Body of pancreas (tissue), 4 donors: ENCODE data around the gene PPDPF. TPM values are rescaled to one million over a fixed set of nuclear protein-coding genes. Genes with fewer than 3 reads are reported as not detected.

Experiments used
- ATAC-seq: fragments of 150-250 bp; one replicate; pipeline ENCODE4 v1.9.1; 2016
- DNase-seq, 4 donors: peaks; one replicate each; pipeline ENCODE4 v3.0.0-alpha.2; 2019
- H3K27ac ChIP-seq, 4 donors: fragments of 200-600 bp; sonication (generic); 1 replicate in 3 of 4; 2 replicates in 1 of 4; pipeline versions ENCODE4 v1.5.1 to v1.6.1; 2016 to 2019; ENCODE audit warnings: mild to moderate bottlenecking in 1 of 4, mixed read lengths in 1 of 4, moderate library complexity in 1 of 4
- H3K27me3 ChIP-seq, 2 donors: fragments of 200-600 bp; sonication (generic); one replicate each; pipeline ENCODE4 v1.6.0; 2016; ENCODE audit warnings: mild to moderate bottlenecking in 1 of 2
- H3K36me3 ChIP-seq, 2 donors: fragments of 200-600 bp; sonication (generic); replicated peaks in 1 of 2; 2 replicates each; pipeline ENCODE4 v1.5.1; 2016; ENCODE audit warnings: low read depth in 2 of 2; ENCODE audit not compliant: insufficient read depth in 1 of 2
- H3K4me1 ChIP-seq: fragments of 200-600 bp; sonication (generic); one replicate; pipeline ENCODE4 v1.6.0; 2016
- H3K4me3 ChIP-seq, 2 donors: fragments of 200-600 bp; sonication (generic); 1 replicate in 1 of 2; 2 replicates in 1 of 2; pipeline ENCODE4 v1.5.1; 2016 to 2019
- H3K9me3 ChIP-seq, 3 donors: fragments of 200-600 bp; sonication (generic); 1 replicate in 2 of 3; 2 replicates in 1 of 3; pipeline ENCODE4 v1.5.1; 2016
- CTCF ChIP-seq, 7 experiments: fragments of 450-650 bp in 4 of 7; fragments of 200-600 bp in 3 of 7; sonication (generic) in 3 of 7; IDR thresholded peaks; one replicate each; pipeline ENCODE4 v1.5.1; 2016 to 2019; ENCODE audit warnings: antibody characterized with exemption in 7 of 7
- POLR2A ChIP-seq, 3 donors: fragments of 450-650 bp; IDR thresholded peaks; one replicate each; pipeline ENCODE4 v1.6.1; 2016; ENCODE audit warnings: antibody characterized with exemption in 3 of 3, mild to moderate bottlenecking in 2 of 3
- WGBS, 2 donors: methylation state at CpG; one replicate each; pipeline ENCODE4 v1.1.5; 2017; 5-methylcytosine and 5-hydroxymethylcytosine counted together
- intact Hi-C: fragments of 100-400 bp; cut with DNase I; formaldehyde crosslinking; loops from one replicate; pipeline ENCODE4 v1.15.1; 2023
- total RNA-seq, 2 donors: library from RNA; depleted of rRNA; stranded (reverse); fragments of >200 nt; gene quantifications; one replicate each; pipeline ENCODE4 v1.1.0, GENCODE V29; 2016

Gene PPDPF
- total RNA-seq, 2 donors from 2014 or later: 69.9 to 106 TPM

GRCh38 chr20:63497138-63497945 is 23.2 kb upstream of the PPDPF start:
- no peaks in the 10 kb centered on the region for H3K9me3 ChIP-seq

GRCh38 chr20:63497946-63498935 is 22.3 kb upstream of the PPDPF start:
- no peak overlapping the region for H3K27ac ChIP-seq
- H3K9me3 ChIP-seq: no peaks in the 10 kb centered on the region
- TF ChIP-seq CTCF (IDR thresholded peaks at IDR 0.05) (no peak), POLR2A (IDR thresholded peaks at IDR 0.05) (no peak)
- H3K4me1 ChIP-seq: peaks cover 30% of the 10 kb centered on the region
- WGBS, 2 donors: 0 to 5% methylated on average over 3 to 38 of the region's 60 CpGs
- H3K36me3 ChIP-seq: no peaks in the 10 kb centered on the region
- ATAC-seq (peak; percentile 38), DNase-seq (peak in 3 of 4 donors; percentile 55 to 85 (median 66))
- H3K27me3 ChIP-seq: peaks cover 0 to 6% of the 10 kb centered on the region in 2 donors
- intact Hi-C loops: no loop called here
- H3K4me3 ChIP-seq: no peak overlapping the region

More at GRCh38 chr20:63497138-63497945, 23.2 kb upstream of the PPDPF start:
- intact Hi-C loops: no loop called here
- H3K27ac ChIP-seq: no peak overlapping the region
- 61 to 62% methylated on average over 11 to 19 of the region's 20 CpGs for WGBS, 2 donors
- H3K4me3 ChIP-seq: no peak overlapping the region
- H3K4me1 ChIP-seq: peaks cover 30% of the 10 kb centered on the region
- DNase-seq: peak in 1 of 4 donors; percentile 18
- ATAC-seq: no peak
- no peaks in the 10 kb centered on the region for H3K36me3 ChIP-seq
- H3K27me3 ChIP-seq: peaks cover 0 to 6% of the 10 kb centered on the region in 2 donors
- TF ChIP-seq POLR2A (IDR thresholded peaks at IDR 0.05) (no peak), CTCF (IDR thresholded peaks at IDR 0.05) (no peak)

GRCh38 chr20:63498960-63499337 is 21.6 kb upstream of the PPDPF start, which contains the start of gene EEF1A2:
TSS of gene EEF1A2 (minus strand) at chr20:63499083. CDS start at chr20:63497763, 1,320 bp downstream.
- H3K27ac ChIP-seq: no peak within 1 kb of the TSS
- peaks cover 30% of the 10 kb centered on the region for H3K4me1 ChIP-seq
- H3K36me3 ChIP-seq: no peaks in the 10 kb centered on the region
- WGBS, 2 donors: 2% methylated on average over 19 of the region's 58 CpGs; no CpG with 5 or more reads in 1 of the 2 donors
- peak in 2 of 4 donors; percentile 42 to 49 for DNase-seq
- no peak for ATAC-seq
- no peak within 1 kb of the TSS for H3K4me3 ChIP-seq
- H3K27me3 ChIP-seq: peaks cover 0 to 6% of the 10 kb centered on the region in 2 donors
- no peak for TF ChIP-seq POLR2A (IDR thresholded peaks at IDR 0.05)
- peak in 2 of 7 experiments; percentile 23 to 24 for TF ChIP-seq CTCF (IDR thresholded peaks at IDR 0.05)
- intact Hi-C loops: no loop called here
- no peaks in the 10 kb centered on the region for H3K9me3 ChIP-seq

GRCh38 chr20:63499338-63499969 is 21.1 kb upstream of the PPDPF start:
- Histone ChIP-seq H3K4me3 (no peak overlapping the region), H3K27ac (no peak overlapping the region), H3K9me3 (peaks cover 0 to 2% (median 0%) of the 10 kb centered on the region in 3 donors), H3K4me1 (peaks cover 30% of the 10 kb centered on the region), H3K27me3 (peaks cover 0 to 6% of the 10 kb centered on the region in 2 donors), H3K36me3 (no peaks in the 10 kb centered on the region)
- no peak for ATAC-seq
- peak in 1 of 4 donors; percentile 13 for DNase-seq
- 15 to 60% methylated on average over 5 to 43 of the region's 48 CpGs for WGBS, 2 donors
- TF ChIP-seq CTCF (IDR thresholded peaks at IDR 0.05): no peak
- no peak for TF ChIP-seq POLR2A (IDR thresholded peaks at IDR 0.05)
- intact Hi-C loops: no loop called here
